Measurements from ENCODE around the gene HMCES.
"Not testable (repeated sequence)": the region's sequence is repeated elsewhere in the genome, so short reads cannot be mapped to it uniquely, and the experiment has no call there.

Gene HMCES

GRCh38 chr3:129347458-129347845 lies 68.8 kb downstream of the HMCES start:
- no peak for DNase-seq (ENCODE audit: low spot score)

DNA sequence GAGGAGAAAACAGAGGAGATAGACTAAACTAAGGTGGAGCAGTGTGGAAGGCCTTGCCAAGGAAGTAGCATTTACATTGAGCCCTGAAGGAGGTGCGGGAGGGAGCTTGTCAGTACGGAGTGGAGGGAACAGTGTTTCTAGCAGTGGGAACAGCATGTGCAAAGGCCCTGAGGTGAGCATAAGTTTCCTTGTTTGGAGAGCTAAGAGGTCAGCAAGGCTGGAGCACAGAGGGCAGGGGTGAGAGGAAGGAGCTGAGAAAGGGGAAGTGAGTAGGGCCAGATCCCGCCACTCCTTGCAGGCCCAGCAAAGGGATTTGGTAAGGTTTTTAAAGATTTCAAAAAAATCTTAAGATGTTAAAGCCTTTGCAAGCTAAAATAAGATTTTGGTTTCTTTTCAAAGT lies 70.1 kb downstream of the HMCES start:
- DNase-seq (ENCODE audit: low spot score), result no peak

GRCh38 chr3:129349169-129349568 lies 70.5 kb downstream of the HMCES start:
- DNase-seq (ENCODE audit: low spot score), result not testable (repeated sequence)

DNA sequence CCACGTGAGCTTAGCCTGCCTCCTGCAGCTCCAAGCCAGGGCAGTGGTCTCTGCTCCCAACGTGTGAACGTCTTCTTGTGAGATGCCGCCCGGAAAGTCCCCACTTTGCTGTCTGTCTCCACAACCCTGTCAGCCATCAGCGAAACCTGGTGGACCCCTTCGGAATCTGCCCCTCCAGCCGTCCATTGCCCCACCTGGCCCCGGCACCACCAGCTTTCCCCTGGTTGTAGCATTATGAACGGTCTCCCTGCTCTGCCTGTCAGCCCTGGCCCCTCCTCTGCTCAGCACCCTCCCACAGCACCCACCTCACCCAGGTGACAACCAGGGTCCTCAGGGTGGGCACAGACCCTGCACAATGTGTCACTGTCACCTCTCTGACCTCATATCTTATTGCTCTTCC lies 71.1 kb downstream of the HMCES start:
- DNase-seq (ENCODE audit: low spot score), result no peak

DNA sequence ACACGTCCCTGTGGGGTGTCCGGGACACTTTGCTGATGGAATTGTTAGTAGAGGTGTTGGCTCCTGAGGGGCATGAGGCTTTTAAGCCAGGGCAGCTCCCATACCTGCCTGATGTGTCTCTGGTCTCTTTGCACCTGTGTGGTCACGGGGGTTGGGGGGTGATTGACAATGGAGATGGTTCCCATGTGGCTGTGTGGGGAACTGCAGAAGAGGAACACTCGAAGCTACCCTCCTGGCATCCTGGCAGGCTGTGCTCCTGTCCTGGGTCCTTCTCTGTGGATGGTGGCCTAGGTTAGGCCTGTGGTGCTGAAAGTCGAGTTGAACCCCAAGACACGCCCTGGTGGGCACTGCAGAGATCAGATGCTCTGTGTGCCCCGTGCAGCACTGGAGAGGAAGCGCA lies 73.4 kb downstream of the HMCES start:
- no peak for DNase-seq (ENCODE audit: low spot score)

DNA sequence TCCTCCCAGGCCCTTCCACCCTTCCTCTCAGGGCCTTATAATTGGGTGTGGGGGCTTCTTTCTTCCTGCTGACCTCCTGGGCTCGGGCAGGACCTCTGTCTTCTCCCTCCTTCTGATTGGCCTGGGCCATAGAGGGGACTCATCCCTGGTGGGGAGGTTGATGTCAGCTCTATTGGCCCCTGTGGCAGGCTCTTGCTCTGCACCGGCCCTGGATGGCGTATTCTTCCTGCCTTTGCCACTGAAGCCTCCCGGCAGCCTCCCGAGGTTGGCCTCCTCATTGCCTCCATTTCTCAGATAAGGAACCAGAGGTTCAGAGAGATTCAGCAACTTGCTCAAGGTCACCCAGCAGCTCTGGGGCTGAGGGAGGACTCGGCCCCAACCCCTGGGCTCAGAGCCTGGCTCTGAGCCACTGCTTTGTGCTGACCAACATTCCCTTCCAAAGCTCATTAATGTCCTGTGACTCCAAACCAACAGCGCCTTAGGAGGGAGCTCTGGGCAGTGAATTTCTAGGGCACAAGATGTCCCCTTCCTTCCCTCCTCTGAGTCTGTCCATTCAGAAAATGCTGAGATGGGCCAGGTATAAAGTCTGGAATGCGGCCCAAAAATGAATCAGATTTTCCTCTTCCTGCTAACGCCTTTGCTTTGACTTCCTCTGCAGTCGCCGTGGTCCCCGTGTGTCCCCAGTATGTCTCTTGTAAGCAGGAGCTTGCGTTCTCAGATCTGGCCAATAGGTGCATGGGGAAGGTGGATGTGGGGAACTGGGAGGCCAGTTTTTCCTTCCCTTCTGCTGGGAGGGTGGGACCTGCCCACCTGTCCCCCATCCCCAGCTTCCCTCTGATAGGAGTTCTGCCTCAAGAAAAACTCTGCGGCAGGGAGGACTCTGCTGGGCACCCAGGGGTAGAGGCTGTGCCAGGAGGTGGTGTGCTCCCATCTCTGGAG lies 74.2 kb downstream of the HMCES start:
- DNase-seq (ENCODE audit: low spot score), result no peak

DNA sequence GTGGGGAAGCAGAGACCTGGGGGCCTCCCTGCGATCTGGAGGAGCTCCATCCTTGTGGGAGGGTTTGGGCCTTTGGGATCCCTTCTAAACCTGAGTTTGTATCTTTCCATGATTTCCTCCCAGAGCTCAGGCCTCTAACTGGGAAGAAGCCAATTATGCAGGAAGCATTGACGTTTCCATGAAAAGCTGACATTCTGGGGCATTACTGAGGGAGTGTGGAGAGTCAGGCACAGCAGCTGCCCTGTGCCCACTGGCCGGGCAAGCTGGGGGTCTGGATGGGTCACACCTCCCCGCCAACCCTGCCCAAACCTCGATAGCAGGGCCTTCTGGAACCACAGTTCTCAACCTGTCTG lies 74.9 kb downstream of the HMCES start:
- no peak for DNase-seq (ENCODE audit: low spot score)
